ENCODE results near the gene DMAC2L. TPM values are rescaled to one million over a fixed set of nuclear protein-coding genes. Genes with fewer than 3 reads are reported as not detected.
A peak's percentile ranks its signal among the peaks of the same experiment; 100 is the strongest.

The DMAC2L gene
- total RNA-seq, 1 experiment from 2014 or later = 8.9 TPM

DNA sequence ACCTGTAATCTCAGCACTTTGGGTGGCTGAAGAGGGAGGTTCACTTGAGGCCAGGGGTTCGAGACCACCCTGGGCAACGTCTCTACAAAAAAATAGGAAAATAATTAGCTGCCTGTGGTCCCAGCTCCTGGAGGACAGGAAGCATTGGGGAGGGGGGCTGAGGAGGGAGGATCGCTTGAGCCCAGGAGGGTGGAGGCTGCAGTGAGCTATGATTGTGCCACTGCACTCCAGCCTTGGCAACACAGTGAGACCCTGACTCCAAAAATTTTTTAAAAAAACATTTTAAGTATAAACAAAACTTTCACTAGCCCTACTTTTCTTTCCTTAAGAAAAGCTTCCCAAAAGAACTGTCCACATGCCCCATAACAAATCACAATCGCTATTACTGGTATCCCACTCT lies 1.7 kb upstream of the DMAC2L start:
- Histone ChIP-seq H2AFZ (ENCODE audit: low read depth, low read length, poor library complexity, severe bottlenecking) (no peak overlapping the region), H3K27me3 (ENCODE audit: insufficient read depth, low read length) (no peaks in the 10 kb centered on the region), H3K36me3 (ENCODE audit: control insufficient read depth in 1 of 2, insufficient read depth in 2 of 2, low read length in 2 of 2) (no peaks in the 10 kb centered on the region; a peak in 1 of 4 replicates), H3K9ac (ENCODE audit: low read length) (no peak overlapping the region), H3K9me2 (ENCODE audit: insufficient read depth) (no peaks in the 10 kb centered on the region), H3K4me2 (ENCODE audit: low read length) (peak overlapping the region; percentile 85), H4K20me1 (ENCODE audit: insufficient read depth) (no peaks in the 10 kb centered on the region), H3K27ac (ENCODE audit: low read depth, low read length) (no peak overlapping the region), H3K4me1 (ENCODE audit: control insufficient read depth in 1 of 2, insufficient read depth in 2 of 2, low read length in 2 of 2) (peaks cover 0 to 27% of the 10 kb centered on the region in 2 experiments; a peak in 3 of 4 replicates), H3K4me3 (replicated peaks in 1 of 2; ENCODE audit: low read depth in 1 of 2, low read length in 2 of 2) (no peak overlapping the region), H3K79me2 (ENCODE audit: insufficient read depth, low read length) (peaks cover 62% of the 10 kb centered on the region), H3K9me3 (ENCODE audit: control insufficient read depth in 1 of 2, insufficient read depth in 1 of 2, low read depth in 1 of 2, low read length in 2 of 2) (0 out of 4 replicates have a peak, but pooled peaks cover 0 to 3% of the 10 kb centered on the region in 2 experiments)
- no peak for TF ChIP-seq SRF (IDR thresholded peaks at IDR 0.05; ENCODE audit: low read depth)
- TF ChIP-seq YY1 (IDR thresholded peaks at IDR 0.05; ENCODE audit: extremely low read depth, insufficient replicate concordance, low read depth, low read length) = no peak
- TF ChIP-seq, protein P1, sequence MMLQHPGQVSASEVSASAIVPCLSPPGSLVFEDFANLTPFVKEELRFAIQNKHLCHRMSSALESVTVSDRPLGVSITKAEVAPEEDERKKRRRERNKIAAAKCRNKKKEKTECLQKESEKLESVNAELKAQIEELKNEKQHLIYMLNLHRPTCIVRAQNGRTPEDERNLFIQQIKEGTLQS (IDR thresholded peaks at IDR 0.05) = no peak
- TF ChIP-seq POLR2A (IDR thresholded peaks at IDR 0.05; ENCODE audit: borderline replicate concordance, extremely low read depth, insufficient read depth, insufficient read length) = no peak
- TF ChIP-seq RAD21 (IDR thresholded peaks at IDR 0.05; ENCODE audit: low read depth) = no peak
- no peak for TF ChIP-seq FOSL1 (IDR thresholded peaks at IDR 0.05; ENCODE audit: low read depth)
- TF ChIP-seq SP1 (IDR thresholded peaks at IDR 0.05; ENCODE audit: low read depth) = no peak
- no peak for TF ChIP-seq TCF7L2 (IDR thresholded peaks at IDR 0.05; ENCODE audit: borderline replicate concordance, extremely low read depth, insufficient read depth, insufficient read length)
- no peak for TF ChIP-seq CEBPB (IDR thresholded peaks at IDR 0.05; ENCODE audit: low read depth)
- no peak for TF ChIP-seq ZFX (IDR thresholded peaks at IDR 0.05)
- TF ChIP-seq, protein P2, sequence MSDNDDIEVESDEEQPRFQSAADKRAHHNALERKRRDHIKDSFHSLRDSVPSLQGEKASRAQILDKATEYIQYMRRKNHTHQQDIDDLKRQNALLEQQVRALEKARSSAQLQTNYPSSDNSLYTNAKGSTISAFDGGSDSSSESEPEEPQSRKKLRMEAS (IDR thresholded peaks at IDR 0.05) = no peak
- TF ChIP-seq EGR1 (IDR thresholded peaks at IDR 0.05; ENCODE audit: low read depth) = no peak
- TF ChIP-seq ZNF274 (IDR thresholded peaks at IDR 0.05; ENCODE audit: low read depth, low read length) = no peak
- no peak for TF ChIP-seq EZH2phosphoT487 (IDR thresholded peaks at IDR 0.05; ENCODE audit: borderline replicate concordance)
- TF ChIP-seq ELF1 (IDR thresholded peaks at IDR 0.05; ENCODE audit: borderline replicate concordance, low read depth) = no peak
- TF ChIP-seq POLR2AphosphoS5 (IDR thresholded peaks at IDR 0.05; ENCODE audit: low read depth, low read length) = no peak
- TF ChIP-seq, protein P3, sequence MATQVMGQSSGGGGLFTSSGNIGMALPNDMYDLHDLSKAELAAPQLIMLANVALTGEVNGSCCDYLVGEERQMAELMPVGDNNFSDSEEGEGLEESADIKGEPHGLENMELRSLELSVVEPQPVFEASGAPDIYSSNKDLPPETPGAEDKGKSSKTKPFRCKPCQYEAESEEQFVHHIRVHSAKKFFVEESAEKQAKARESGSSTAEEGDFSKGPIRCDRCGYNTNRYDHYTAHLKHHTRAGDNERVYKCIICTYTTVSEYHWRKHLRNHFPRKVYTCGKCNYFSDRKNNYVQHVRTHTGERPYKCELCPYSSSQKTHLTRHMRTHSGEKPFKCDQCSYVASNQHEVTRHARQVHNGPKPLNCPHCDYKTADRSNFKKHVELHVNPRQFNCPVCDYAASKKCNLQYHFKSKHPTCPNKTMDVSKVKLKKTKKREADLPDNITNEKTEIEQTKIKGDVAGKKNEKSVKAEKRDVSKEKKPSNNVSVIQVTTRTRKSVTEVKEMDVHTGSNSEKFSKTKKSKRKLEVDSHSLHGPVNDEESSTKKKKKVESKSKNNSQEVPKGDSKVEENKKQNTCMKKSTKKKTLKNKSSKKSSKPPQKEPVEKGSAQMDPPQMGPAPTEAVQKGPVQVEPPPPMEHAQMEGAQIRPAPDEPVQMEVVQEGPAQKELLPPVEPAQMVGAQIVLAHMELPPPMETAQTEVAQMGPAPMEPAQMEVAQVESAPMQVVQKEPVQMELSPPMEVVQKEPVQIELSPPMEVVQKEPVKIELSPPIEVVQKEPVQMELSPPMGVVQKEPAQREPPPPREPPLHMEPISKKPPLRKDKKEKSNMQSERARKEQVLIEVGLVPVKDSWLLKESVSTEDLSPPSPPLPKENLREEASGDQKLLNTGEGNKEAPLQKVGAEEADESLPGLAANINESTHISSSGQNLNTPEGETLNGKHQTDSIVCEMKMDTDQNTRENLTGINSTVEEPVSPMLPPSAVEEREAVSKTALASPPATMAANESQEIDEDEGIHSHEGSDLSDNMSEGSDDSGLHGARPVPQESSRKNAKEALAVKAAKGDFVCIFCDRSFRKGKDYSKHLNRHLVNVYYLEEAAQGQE (IDR thresholded peaks at IDR 0.05; ENCODE audit: low read depth) = no peak
- no peak for TF ChIP-seq JUND (IDR thresholded peaks at IDR 0.05)
- no peak for ATAC-seq
- ChIA-PET RAD21 (ENCODE audit: low non-redundant PET in 1 of 2, low total read pairs in 2 of 2, uncharacterized antibody in 2 of 2, unreplicated experiment in 2 of 2) (interaction anchor here in 1 of 2 experiments (0.6 kb wide), 2 partner anchors 84 to 343 kb away, joined by 3 read pairs; no protein-coding TSS in a partner anchor), POLR2A (no interaction called here), CTCF (interaction anchor here (0.9 to 1.1 kb wide), 2 partner anchors 11 to 448 kb away, joined by 3 to 4 read pairs; no protein-coding TSS in a partner anchor)
- no peak for DNase-seq (ENCODE audit: low read depth, low spot score)
- BruUV-seq (replicated peaks) = no TSS peak
- intact Hi-C loops (cut with micrococcal nuclease) = loop anchor here (10.0 kb wide), 1 partner anchor 446 kb away; no protein-coding TSS in a partner anchor
